ENCODE measurements around the gene LRP2BP. TPM values are rescaled to one million over a fixed set of nuclear protein-coding genes. Genes with fewer than 3 reads are reported as not detected.

LRP2BP gene
- total RNA-seq: 1 to 10 TPM in 2 of 4 donors, under 1 TPM in 2; 0.85 to 2.1 (median 1.4) TPM

DNA sequence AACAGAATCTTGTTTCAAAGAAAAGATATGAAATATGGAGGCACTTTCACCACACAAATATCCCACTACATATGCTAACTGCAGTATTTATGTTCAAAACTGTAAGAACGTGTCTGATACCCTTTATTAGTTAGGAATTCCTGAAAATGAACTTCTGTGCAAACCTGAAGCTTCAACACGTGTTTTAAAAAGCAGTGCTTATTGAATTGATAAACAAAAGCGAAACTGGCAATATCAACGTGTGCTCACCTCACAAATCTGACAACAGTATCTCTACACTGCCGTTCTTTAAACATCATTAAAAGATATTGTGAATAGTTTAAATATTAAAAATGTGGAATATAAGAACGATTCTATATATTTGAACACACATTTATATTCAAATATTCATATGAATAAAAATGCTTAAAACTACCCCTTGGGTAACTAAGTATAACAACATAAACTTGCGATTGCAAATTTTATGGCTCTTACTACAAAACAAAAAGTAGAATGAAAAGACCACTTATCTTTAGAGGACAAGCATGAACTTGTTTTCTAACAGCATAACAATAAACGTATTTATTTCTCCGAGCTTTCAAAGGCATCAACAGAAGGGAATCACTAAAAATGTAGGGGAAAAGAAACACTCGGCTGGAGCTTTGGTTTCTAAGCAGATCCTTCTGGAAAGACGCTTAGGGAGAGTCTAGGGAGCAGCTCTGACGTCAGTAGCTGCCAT is at the start of gene LRP2BP:
Gene LRP2BP, minus strand, starts transcription at position 687 of the 718 bp plus-strand sequence. CDS start 17,738 bp downstream, outside the sequence.
- TF ChIP-seq, protein P1, sequence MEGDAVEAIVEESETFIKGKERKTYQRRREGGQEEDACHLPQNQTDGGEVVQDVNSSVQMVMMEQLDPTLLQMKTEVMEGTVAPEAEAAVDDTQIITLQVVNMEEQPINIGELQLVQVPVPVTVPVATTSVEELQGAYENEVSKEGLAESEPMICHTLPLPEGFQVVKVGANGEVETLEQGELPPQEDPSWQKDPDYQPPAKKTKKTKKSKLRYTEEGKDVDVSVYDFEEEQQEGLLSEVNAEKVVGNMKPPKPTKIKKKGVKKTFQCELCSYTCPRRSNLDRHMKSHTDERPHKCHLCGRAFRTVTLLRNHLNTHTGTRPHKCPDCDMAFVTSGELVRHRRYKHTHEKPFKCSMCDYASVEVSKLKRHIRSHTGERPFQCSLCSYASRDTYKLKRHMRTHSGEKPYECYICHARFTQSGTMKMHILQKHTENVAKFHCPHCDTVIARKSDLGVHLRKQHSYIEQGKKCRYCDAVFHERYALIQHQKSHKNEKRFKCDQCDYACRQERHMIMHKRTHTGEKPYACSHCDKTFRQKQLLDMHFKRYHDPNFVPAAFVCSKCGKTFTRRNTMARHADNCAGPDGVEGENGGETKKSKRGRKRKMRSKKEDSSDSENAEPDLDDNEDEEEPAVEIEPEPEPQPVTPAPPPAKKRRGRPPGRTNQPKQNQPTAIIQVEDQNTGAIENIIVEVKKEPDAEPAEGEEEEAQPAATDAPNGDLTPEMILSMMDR (IDR thresholded peaks at IDR 0.05; ENCODE audit: low read depth): no peak

DNA sequence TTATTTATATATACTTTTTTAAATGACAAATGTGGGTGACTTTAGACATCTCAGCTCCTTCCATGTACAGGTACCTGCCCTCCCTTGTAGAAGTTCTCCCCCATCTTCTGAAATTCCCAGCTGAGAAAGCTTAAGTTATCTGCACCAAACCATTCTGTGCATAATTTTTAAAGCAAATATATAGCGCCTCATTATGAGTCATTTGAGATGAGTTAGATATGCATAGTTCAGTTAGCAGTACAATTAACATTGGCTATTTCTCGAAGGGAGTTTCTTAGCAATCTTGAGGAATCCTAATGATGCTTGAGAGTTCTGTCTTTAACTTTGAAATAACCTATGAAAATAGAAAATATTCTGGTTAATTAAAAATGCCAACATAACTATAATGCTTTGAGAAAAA is 49.5 kb upstream of the LRP2BP start:
- TF ChIP-seq, protein P1 (IDR thresholded peaks at IDR 0.05; ENCODE audit: low read depth): no peak

DNA sequence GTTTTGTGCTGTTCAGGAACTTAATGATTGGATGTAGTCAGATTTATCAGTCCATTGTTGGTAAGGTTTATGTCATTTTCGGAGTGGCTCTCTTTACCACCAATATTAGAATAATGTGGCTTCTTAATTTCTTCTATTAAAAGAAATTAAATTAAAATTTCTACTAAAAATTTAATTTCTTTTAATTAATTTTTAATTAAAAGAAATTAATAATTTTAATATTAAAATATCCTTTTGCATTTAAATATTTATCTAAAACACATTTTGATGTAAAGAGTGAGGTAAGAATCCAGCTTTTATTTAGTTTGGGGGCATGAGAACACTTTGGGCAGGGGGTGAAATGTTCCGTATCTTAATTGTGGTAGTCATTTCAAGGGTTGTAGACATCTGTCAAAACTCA is 45.8 kb upstream of the LRP2BP start:
- TF ChIP-seq, protein P1 (IDR thresholded peaks at IDR 0.05; ENCODE audit: low read depth): no peak

DNA sequence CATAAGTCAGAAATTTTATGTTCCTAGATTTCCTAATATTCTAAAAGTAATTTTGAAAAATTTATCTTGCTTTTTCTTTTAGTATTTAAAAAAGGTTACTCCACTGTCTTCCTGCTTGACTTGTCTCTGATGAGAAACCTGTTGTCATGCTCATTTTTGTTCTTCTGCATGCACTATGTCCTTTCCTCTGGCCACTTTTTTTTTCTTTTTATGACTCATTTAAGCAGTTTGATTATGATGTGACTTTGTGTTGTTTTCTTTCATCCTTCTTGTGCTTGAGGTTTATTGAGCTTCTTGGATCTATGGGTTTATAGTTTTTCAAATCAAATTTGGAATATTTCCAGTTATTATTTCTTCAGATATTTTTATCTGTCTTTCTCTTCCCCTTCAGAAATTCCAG is 42.1 kb upstream of the LRP2BP start:
- TF ChIP-seq, protein P1 (IDR thresholded peaks at IDR 0.05; ENCODE audit: low read depth): no peak

DNA sequence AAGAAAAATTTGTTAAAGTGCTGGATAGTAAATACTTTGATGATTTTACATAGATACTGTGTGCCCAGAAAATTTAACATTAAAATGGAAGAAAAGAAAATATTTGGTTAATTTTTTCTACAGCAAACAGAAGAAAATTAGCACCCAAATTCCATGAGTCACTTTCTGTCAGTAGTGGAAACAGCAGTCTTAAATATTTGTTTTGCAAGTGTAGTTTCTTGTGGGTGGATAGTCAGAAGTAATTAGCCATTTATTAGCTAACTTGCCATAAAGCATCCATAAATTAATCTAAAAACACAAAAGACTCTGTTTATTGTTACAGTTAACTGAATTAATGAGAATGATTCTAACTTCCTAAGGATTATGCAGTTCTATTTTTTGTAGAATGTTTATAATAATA is 39.7 kb upstream of the LRP2BP start:
- TF ChIP-seq, protein P1 (IDR thresholded peaks at IDR 0.05; ENCODE audit: low read depth): no peak

DNA sequence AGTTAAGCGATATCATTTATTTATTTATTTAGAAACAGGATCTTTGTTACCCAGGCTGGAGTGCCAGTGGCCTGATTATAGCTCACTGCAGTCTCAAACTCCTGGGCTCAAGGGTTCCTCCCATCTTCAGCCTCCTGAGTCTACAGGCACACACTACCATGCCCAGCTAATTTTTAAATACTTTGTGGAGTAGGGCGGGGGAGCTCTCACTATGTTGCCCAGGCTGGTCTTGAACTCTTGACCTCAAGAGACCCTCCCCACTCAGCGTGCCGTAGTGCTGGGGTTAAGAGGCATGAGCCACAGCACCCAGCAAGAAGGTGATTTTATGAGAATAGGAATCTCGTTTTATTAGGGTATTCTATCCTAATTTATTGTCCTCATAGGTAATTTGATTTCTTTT is 33.9 kb upstream of the LRP2BP start:
- TF ChIP-seq, protein P1 (IDR thresholded peaks at IDR 0.05; ENCODE audit: low read depth): no peak

DNA sequence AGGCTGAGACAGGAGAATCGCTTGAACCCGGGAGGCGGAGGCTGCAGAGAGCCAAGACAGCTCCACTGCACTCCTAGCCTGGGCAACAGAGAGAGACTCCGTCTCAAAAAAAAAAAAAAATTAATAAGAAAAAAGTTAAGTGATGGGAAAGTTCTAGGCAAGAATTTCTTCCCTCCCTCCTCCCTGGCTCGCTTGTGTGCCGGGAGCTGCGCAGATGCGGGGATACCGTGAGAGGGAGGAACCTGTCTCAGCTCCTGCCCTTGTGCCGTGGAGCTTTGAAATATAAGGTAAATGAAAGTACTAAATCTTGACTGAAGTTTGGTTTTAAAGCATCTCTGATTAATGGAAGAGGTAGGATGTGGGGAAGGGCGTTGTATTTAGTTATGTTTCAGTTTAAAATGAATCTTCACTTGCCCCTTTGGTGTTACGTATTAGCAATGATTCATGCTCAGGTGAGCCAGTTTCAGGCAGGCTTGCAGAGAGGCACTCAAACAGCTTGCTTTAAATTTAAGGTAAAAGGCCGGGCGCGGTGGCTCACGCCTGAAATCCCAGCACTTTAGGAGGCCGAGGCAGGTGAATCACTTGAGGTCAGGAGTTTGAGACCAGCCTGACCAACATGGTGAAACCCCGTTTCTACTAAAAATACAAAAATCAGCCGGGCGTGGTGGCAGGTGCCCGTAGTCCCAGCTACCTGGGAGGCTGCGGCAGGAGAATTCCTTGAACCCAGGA is 31.4 kb upstream of the LRP2BP start:
- TF ChIP-seq, protein P1 (IDR thresholded peaks at IDR 0.05; ENCODE audit: low read depth): no peak
